Stomach (tissue), 4 donors: ENCODE data around the gene CYBA.

ENCODE experiments used
- CTCF ChIP-seq, 7 experiments: fragments of 450-650 bp in 4 of 7; fragments of 200-600 bp in 3 of 7; sonication (generic) in 3 of 7; IDR thresholded peaks; one replicate each; pipeline ENCODE4 v1.5.1; 2016 to 2019; ENCODE audit warnings: antibody characterized with exemption in 7 of 7, control low read depth in 2 of 7, mild to moderate bottlenecking in 1 of 7
- EP300 ChIP-seq: sonication (generic); formaldehyde crosslinking; IDR thresholded peaks from one replicate; pipeline ENCODE4 v1.6.1; 2017; ENCODE audit warnings: antibody characterized with exemption
- POLR2A ChIP-seq, 4 donors: fragments of 450-650 bp; IDR thresholded peaks; one replicate each; pipeline ENCODE4 v1.6.1; 2016; ENCODE audit warnings: antibody characterized with exemption in 4 of 4, control low read depth in 2 of 4, mild to moderate bottlenecking in 1 of 4, moderate library complexity in 1 of 4
- POLR2AphosphoS5 ChIP-seq, 3 donors: sonication (generic); formaldehyde crosslinking; IDR thresholded peaks; one replicate each; pipeline ENCODE4 v1.6.1; 2016; ENCODE audit warnings: antibody characterized with exemption in 3 of 3

- no peak for TF ChIP-seq CTCF (IDR thresholded peaks at IDR 0.05)
- TF ChIP-seq EP300 = no peak
- TF ChIP-seq POLR2AphosphoS5 (IDR thresholded peaks at IDR 0.05) = no peak
- TF ChIP-seq POLR2A (IDR thresholded peaks at IDR 0.05) = no peak
These were observed 39.7 kb downstream of the CYBA start for GRCh38 chr16:88610909-88611812.
